Activated CD4-positive, alpha-beta T cell treated with anti-CD3 and anti-CD28 coated beads, Interleukin-2, amount 10 ng/mL, durations not matched to agents 24 days and 14 days (primary cell): ENCODE measurements around the gene CASK. TPM values are rescaled to one million over a fixed set of nuclear protein-coding genes. Genes with fewer than 3 reads are reported as not detected.

ENCODE experiments used
- DNase-seq: peaks from one replicate; pipeline ENCODE4 v3.0.0; 2022
- H3K27ac Mint-ChIP-seq: one replicate; pipeline ENCODE4 v1.8.0; 2022; ENCODE audit warnings: mild to moderate bottlenecking, mixed read lengths
- H3K27me3 Mint-ChIP-seq: one replicate; pipeline ENCODE4 v1.8.0; 2022; ENCODE audit warnings: mixed read lengths
- H3K36me3 Mint-ChIP-seq: one replicate; pipeline ENCODE4 v1.8.0; 2022; ENCODE audit warnings: low read depth, mild to moderate bottlenecking, mixed read lengths
- H3K4me1 Mint-ChIP-seq: one replicate; pipeline ENCODE4 v1.8.0; 2021; ENCODE audit warnings: mixed read lengths
- H3K4me3 Mint-ChIP-seq: one replicate; pipeline ENCODE4 v1.8.0; 2022; ENCODE audit warnings: mild to moderate bottlenecking, moderate library complexity, mixed read lengths
- H3K9me3 Mint-ChIP-seq: one replicate; pipeline ENCODE4 v1.8.0; 2021; ENCODE audit warnings: mixed read lengths
- intact Hi-C: fragments of 100-400 bp; cut with micrococcal nuclease; formaldehyde crosslinking; loops from one replicate; pipeline ENCODE4 v1.15.1; 2023
- total RNA-seq: library from RNA; stranded (reverse); gene quantifications from 2 replicates; pipeline ENCODE4 v1.2.3, GENCODE V29; 2022

Gene CASK
- total RNA-seq, 1 donor from 2014 or later, result 19.3 TPM

DNA sequence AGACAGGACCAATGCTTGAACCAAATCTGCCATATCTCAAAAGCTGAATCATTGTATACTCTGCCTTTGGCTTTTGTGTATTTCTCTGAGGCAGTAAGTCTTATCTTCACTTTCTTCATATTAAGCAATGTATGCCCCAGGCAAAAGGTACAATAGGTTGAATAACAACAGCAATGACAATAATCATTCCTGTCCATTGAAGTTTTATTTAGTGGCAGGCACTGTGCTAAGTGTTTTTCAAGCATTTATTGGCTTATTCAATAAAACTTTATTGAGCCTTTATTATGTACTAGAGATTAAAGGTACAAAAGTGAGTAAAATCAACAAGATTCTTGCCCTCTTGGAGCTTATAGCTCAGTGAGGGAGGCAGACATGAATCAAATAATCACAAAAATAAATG, 8.2 kb upstream of the CASK start:
- intact Hi-C loops, result no loop called here

GRCh38 chrX:41923978-41924683, 777 bp upstream of the CASK start:
- peak overlapping the region; percentile 72 for H3K27ac Mint-ChIP-seq
- H3K36me3 Mint-ChIP-seq, result no peaks in the 10 kb centered on the region
- intact Hi-C loops, result loop anchor here (2.0 to 5.0 kb wide), 7 partner anchors 127 to 1023 kb away; partner anchors contain the start of gene DDX3X
- peaks cover 2% of the 10 kb centered on the region for H3K27me3 Mint-ChIP-seq
- H3K4me1 Mint-ChIP-seq, result peaks cover 22% of the 10 kb centered on the region
- H3K9me3 Mint-ChIP-seq, result no peaks in the 10 kb centered on the region
- DNase-seq, result peak; percentile 73
- H3K4me3 Mint-ChIP-seq, result peak overlapping the region; percentile 85

More for the DNA sequence above, 8.2 kb upstream of the CASK start:
- no peaks in the 10 kb centered on the region for H3K36me3 Mint-ChIP-seq
- no peak overlapping the region for H3K4me3 Mint-ChIP-seq
- peaks cover 3% of the 10 kb centered on the region for H3K4me1 Mint-ChIP-seq
- peaks cover 5% of the 10 kb centered on the region for H3K27me3 Mint-ChIP-seq
- H3K9me3 Mint-ChIP-seq, result peaks cover 3% of the 10 kb centered on the region
- no peak for DNase-seq
- H3K27ac Mint-ChIP-seq, result no peak overlapping the region

DNA sequence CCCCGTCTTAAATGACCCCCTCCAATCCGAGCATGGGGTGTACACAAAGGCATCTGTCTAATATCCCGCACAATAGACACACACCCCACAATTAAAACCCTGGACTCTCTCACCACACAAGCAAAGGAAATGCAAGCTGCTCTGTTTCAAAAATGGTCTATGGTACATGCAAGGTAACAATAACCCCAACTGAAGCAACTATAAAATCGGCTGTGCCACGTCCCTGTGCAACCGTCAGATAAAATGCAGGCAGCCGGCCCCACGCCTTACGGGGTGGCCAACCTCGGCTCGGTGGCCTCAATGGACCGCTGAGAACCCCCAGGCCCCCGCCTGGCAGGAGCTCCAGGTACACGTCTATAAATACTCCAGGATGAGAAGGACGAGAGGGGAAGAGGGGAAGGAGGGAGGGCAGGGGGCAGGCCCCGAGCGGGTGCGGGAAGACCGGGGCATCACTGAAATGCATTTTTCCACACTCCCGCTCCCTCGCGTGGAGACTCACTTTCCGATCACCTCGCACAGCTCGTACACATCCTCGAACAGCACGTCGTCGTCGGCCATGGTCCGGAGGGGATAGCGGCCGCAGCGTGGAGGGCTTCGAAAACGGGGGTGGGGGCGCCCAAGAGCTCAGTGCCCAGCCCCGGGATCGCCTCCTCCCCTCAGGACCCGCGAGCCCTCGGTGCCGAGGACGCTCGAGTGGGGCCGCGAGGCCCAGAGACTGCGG, 763 bp downstream of the CASK start:
- H3K9me3 Mint-ChIP-seq, result no peaks in the 10 kb centered on the region
- peaks cover 2% of the 10 kb centered on the region for H3K27me3 Mint-ChIP-seq

DNA sequence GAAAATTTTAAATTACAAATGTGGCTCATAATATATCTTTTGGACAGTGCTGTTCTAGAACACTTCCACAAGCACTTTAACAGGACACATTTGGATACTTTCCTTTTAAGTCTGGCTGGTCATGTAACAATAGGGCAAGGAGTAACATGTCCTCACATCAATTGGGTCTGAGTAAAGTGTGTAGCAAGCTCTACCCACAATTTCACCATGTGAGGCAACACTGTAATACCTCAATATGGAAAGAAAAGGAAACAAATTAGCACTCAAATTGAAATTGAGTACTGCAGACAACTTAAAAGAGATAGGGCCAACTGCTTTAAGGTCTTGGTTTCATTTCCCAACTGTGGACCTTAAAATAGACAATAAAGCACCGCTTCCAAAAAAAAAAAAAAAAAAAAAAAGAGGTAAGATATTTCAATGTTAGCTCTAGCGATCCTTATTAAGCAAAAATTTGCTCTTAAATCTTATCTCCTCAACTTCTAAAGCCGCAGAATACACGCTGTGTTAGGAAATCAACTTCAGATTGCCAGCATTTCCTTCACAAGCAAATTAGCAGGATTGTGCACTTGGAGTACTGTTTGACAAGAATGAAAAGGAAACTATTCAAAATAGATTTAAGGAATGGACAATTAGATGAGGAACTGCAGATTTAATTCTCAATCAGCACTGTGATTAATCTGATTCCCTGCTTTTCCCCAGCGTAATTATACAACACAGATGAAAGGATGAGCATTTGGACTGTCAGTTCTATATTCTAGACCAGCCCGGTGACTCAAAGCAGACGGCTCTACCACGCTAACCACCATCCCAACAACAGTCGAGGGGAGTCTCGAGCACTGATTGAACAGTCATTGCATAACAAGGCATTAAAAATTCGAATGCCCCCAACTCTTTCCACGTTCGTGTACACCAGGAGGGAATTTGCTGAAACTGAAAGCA, 1.6 kb downstream of the CASK start:
- DNase-seq, result peak; percentile 73
- no peaks in the 10 kb centered on the region for H3K36me3 Mint-ChIP-seq
- peaks cover 33% of the 10 kb centered on the region for H3K4me1 Mint-ChIP-seq
- H3K27me3 Mint-ChIP-seq, result peaks cover 2% of the 10 kb centered on the region
- H3K27ac Mint-ChIP-seq, result peak overlapping the region; percentile 84
- intact Hi-C loops, result loop anchor here (2.0 to 5.0 kb wide), 9 partner anchors 15 to 1026 kb away; partner anchors contain the start of gene DDX3X
- peak overlapping the region; percentile 88 for H3K4me3 Mint-ChIP-seq
- no peaks in the 10 kb centered on the region for H3K9me3 Mint-ChIP-seq

More for the DNA sequence above, 763 bp downstream of the CASK start:
- intact Hi-C loops, result loop anchor here (2.0 to 5.0 kb wide), 7 partner anchors 125 to 1025 kb away; partner anchors contain the start of gene DDX3X
- Mint-ChIP-seq H3K4me3 (peak overlapping the region; percentile 88), H3K4me1 (peaks cover 30% of the 10 kb centered on the region), H3K27ac (peak overlapping the region; percentile 84), H3K36me3 (no peaks in the 10 kb centered on the region)
- peak; percentile 74 for DNase-seq

DNA sequence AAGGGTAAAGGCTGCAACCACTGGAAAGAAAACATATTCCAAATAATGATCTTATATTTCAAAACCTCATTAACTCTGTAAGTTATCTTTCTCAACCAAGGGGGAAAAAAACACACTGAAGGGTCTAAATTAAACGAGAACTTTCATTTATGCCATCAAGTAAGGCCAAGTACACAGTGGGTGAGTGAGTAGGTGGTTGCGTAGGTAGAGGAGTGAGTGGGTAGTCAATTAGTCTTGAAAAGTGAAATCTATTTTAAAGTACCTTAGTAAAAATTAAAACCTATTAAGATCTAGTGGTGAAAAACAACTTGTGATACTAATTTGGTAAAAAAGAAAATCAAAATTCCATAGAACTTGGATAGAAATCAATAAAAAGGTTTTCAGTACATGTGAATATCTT, 3.5 kb downstream of the CASK start:
- H3K4me3 Mint-ChIP-seq, result peak overlapping the region; percentile 28
- no peaks in the 10 kb centered on the region for H3K9me3 Mint-ChIP-seq
- intact Hi-C loops, result loop anchor here (2.0 to 5.0 kb wide), 7 partner anchors 13 to 1027 kb away; partner anchors contain the start of gene DDX3X
- DNase-seq, result no peak
- no peaks in the 10 kb centered on the region for H3K27me3 Mint-ChIP-seq
- peaks cover 36% of the 10 kb centered on the region for H3K4me1 Mint-ChIP-seq
- peak overlapping the region; percentile 32 for H3K27ac Mint-ChIP-seq
- peaks cover 3% of the 10 kb centered on the region for H3K36me3 Mint-ChIP-seq

DNA sequence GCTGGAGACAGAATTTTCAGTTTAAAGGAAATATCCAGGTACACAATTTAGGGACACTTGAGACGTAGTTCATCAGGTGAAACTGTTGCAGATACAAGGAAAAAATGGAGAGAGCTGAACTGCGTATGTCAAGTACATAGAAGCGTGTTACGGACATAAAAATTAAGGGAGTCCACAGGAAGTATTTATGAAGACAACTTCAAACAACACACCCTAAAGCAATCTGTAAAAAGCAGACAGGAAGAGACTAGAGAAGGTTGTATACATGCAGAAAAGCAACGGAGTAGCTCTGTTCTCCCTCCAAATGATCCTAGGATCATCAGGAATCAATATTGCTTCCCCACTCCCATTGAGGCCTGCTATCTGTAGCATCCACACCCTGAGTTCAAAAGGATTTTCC, 5.8 kb downstream of the CASK start:
- Mint-ChIP-seq H3K27ac (no peak overlapping the region), H3K4me3 (peak overlapping the region; percentile 34), H3K9me3 (no peaks in the 10 kb centered on the region), H3K36me3 (peaks cover 6% of the 10 kb centered on the region), H3K27me3 (no peaks in the 10 kb centered on the region), H3K4me1 (peaks cover 38% of the 10 kb centered on the region)
- no peak for DNase-seq
- intact Hi-C loops, result no loop called here

DNA sequence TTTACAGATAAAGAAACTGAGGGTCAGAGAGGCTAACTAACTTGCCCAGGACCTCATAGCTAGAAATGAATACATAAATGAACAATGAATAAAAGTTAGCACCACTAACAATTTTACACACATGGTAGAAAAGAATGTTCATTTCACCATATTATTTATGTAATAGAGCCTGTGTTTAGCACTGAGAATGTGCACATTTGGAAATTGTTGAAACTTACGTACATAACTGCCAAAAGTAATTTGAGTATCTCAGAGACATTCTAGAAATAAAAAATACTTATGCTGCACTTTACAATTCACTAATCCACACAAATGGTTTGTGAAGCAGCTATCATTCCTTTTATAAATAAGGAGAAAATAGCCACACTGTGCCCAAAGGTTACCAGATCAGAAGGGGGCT, 9.9 kb downstream of the CASK start:
- no peaks in the 10 kb centered on the region for H3K27me3 Mint-ChIP-seq
- H3K36me3 Mint-ChIP-seq, result peaks cover 8% of the 10 kb centered on the region
- intact Hi-C loops, result no loop called here
- no peaks in the 10 kb centered on the region for H3K9me3 Mint-ChIP-seq
- H3K4me1 Mint-ChIP-seq, result peaks cover 22% of the 10 kb centered on the region
- no peak overlapping the region for H3K4me3 Mint-ChIP-seq
- DNase-seq, result no peak
- no peak overlapping the region for H3K27ac Mint-ChIP-seq

- intact Hi-C loops, result no loop called here
- DNase-seq, result no peak
- H3K36me3 Mint-ChIP-seq, result peaks cover 11% of the 10 kb centered on the region
- no peak overlapping the region for H3K27ac Mint-ChIP-seq
- no peaks in the 10 kb centered on the region for H3K9me3 Mint-ChIP-seq
- peaks cover 23% of the 10 kb centered on the region for H3K4me1 Mint-ChIP-seq
- H3K27me3 Mint-ChIP-seq, result no peaks in the 10 kb centered on the region
- no peak overlapping the region for H3K4me3 Mint-ChIP-seq
Measured at GRCh38 chrX:41912923-41913322, 10.4 kb downstream of the CASK start.

DNA sequence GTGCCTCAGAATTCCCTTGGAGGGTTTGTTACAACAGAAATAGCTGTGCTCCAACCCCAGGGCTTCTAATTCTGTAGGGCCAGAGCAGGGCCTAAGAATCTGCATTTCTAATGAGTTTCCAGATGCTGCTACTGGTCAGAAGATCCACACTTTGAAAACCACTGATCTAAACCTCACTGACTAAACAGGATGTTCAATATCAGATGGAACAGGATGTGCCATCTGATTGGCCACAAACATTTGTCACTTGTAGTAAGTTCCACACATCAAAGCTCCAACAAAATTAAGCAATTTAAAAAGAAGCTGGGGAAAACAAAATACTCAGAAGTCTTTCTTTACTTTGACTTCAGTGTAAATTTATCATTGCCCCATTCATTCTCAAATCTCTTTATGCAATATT, 14.3 kb downstream of the CASK start:
- peak; percentile 64 for DNase-seq
- H3K4me1 Mint-ChIP-seq, result peaks cover 18% of the 10 kb centered on the region
- peaks cover 9% of the 10 kb centered on the region for H3K9me3 Mint-ChIP-seq
- H3K27me3 Mint-ChIP-seq, result no peaks in the 10 kb centered on the region
- H3K4me3 Mint-ChIP-seq, result peak overlapping the region; percentile 37
- intact Hi-C loops, result loop anchor here (5.0 kb wide), 2 partner anchors 198 to 218 kb away; no protein-coding TSS in a partner anchor
- H3K36me3 Mint-ChIP-seq, result peaks cover 18% of the 10 kb centered on the region
- peak overlapping the region; percentile 53 for H3K27ac Mint-ChIP-seq

- DNase-seq, result no peak
- intact Hi-C loops, result loop anchor here (2.0 to 5.0 kb wide), 3 partner anchors 14 to 221 kb away; no protein-coding TSS in a partner anchor
- peaks cover 9% of the 10 kb centered on the region for H3K9me3 Mint-ChIP-seq
Measured at GRCh38 chrX:41906515-41907187, 16.7 kb downstream of the CASK start.

GRCh38 chrX:41903544-41903943, 19.8 kb downstream of the CASK start:
- peaks cover 42% of the 10 kb centered on the region for H3K36me3 Mint-ChIP-seq
- no peaks in the 10 kb centered on the region for H3K27me3 Mint-ChIP-seq
- H3K4me3 Mint-ChIP-seq, result no peak overlapping the region
- DNase-seq, result no peak
- H3K27ac Mint-ChIP-seq, result no peak overlapping the region
- H3K4me1 Mint-ChIP-seq, result peaks cover 11% of the 10 kb centered on the region
- H3K9me3 Mint-ChIP-seq, result peaks cover 14% of the 10 kb centered on the region
- intact Hi-C loops, result no loop called here

More at GRCh38 chrX:41906515-41907187, 16.7 kb downstream of the CASK start:
- Mint-ChIP-seq H3K27me3 (no peaks in the 10 kb centered on the region), H3K36me3 (peaks cover 36% of the 10 kb centered on the region), H3K27ac (peak overlapping the region; percentile 65), H3K4me1 (peaks cover 18% of the 10 kb centered on the region), H3K4me3 (no peak overlapping the region)

- peaks cover 5% of the 10 kb centered on the region for H3K9me3 Mint-ChIP-seq
- DNase-seq, result no peak
- no peak overlapping the region for H3K4me3 Mint-ChIP-seq
- H3K27ac Mint-ChIP-seq, result no peak overlapping the region
- intact Hi-C loops, result no loop called here
- no peaks in the 10 kb centered on the region for H3K27me3 Mint-ChIP-seq
- peaks cover 2% of the 10 kb centered on the region for H3K4me1 Mint-ChIP-seq
- H3K36me3 Mint-ChIP-seq, result peaks cover 32% of the 10 kb centered on the region
Measured at GRCh38 chrX:41900321-41900720, 23.0 kb downstream of the CASK start.

DNA sequence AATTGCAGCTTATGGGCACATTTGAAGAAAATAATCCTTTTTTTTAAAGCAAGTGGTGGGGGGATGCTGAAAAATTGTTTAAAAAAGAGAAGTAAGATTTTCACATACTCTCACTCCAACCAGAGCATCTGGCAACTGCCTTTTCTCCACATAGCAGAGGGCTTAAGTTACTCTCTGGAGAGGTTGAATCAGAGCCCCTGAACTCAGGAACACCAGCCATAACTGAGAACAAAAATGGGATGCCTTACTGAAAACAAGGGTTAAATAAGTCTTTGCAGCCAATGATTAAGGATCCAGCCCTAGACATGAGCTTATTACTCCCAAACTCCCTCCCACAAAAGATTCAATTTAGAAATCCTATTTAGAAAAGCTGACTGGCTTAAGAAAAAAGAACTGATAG, 27.5 kb downstream of the CASK start:
- intact Hi-C loops, result no loop called here
- Mint-ChIP-seq H3K9me3 (peaks cover 5% of the 10 kb centered on the region), H3K27me3 (no peaks in the 10 kb centered on the region), H3K4me3 (no peak overlapping the region), H3K36me3 (peaks cover 26% of the 10 kb centered on the region), H3K4me1 (no peaks in the 10 kb centered on the region), H3K27ac (no peak overlapping the region)
- DNase-seq, result no peak
